ENCODE data around the gene ACTL10. TPM values are rescaled to one million over a fixed set of nuclear protein-coding genes. Genes with fewer than 3 reads are reported as not detected.

The ACTL10 gene
- total and polyA plus RNA-seq, 2 of the 13 experiments (the other 11 are each of a cell fraction or from before 2014, with no cell fraction given) = not detected

GRCh38 chr20:33684533-33685327 lies 18.0 kb downstream of the ACTL10 start:
- Histone ChIP-seq H3K79me2 (ENCODE audit: insufficient read depth, low read length) (peaks cover 21% of the 10 kb centered on the region), H3K9ac (ENCODE audit: insufficient read depth, low read depth, low read length) (peak overlapping the region; percentile 69), H2AFZ (ENCODE audit: low read length) (no peak overlapping the region), H3K27me3 (ENCODE audit: control insufficient read depth in 1 of 2, insufficient read depth in 2 of 2, low read length in 2 of 2) (no peaks in the 10 kb centered on the region), H3K4me2 (ENCODE audit: low read depth, low read length) (peak overlapping the region; percentile 99), H3K4me1 (ENCODE audit: insufficient read depth, low read length) (peaks cover 51% of the 10 kb centered on the region), H3K9me3 (ENCODE audit: low read length) (no peaks in the 10 kb centered on the region), H4K20me1 (ENCODE audit: insufficient read depth, low read length) (no peaks in the 10 kb centered on the region), H3K36me3 (replicated peaks in 1 of 2; ENCODE audit: control insufficient read depth in 1 of 2, insufficient read depth in 2 of 2, low read length in 2 of 2) (peaks cover 4 to 6% of the 10 kb centered on the region in 2 experiments; a peak in 3 of 5 replicates), H3K4me3 (replicated peaks in 1 of 3; ENCODE audit: insufficient read depth in 1 of 3, low read depth in 2 of 3, low read length in 3 of 3) (peak overlapping the region; percentile 58 to 82 (median 65)), H3K27ac (ENCODE audit: extremely low read length, insufficient read depth, low read length) (peak overlapping the region; percentile 56)
- intact Hi-C loops (cut with micrococcal nuclease; ENCODE audit: unreplicated experiment) (loop anchor here (1.0 to 5.0 kb wide), 2 partner anchors 10 to 128 kb away; partner anchors contain the start of genes CHMP4B and NECAB3), in situ Hi-C loops (cut with HindIII; ENCODE audit: extremely low pct_ligation_motif_present, low pct_unique_long_range_greater_than_20kb) (no loop called here)
- no TSS peak for BruUV-seq (replicated peaks)
- POLR2A ChIA-PET = interaction anchor here (1.4 to 2.5 kb wide), 3 partner anchors 10 to 47 kb away, joined by 5 to 17 read pairs (median 14); partner anchors contain the start of genes NECAB3 and ZNF341
- no peak for DNase-seq (ENCODE audit: low spot score)
- no peak for ATAC-seq
- CTCF ChIA-PET (ENCODE audit: low intra/inter-chr PET ratio, low total read pairs) = no interaction called here
- WGBS (ENCODE audit: low lambda C conversion rate) = 77% methylated on average over 9 of the region's 10 CpGs
- no peak for FAIRE-seq
- TF ChIP-seq MAZ (IDR thresholded peaks at IDR 0.05; ENCODE audit: borderline replicate concordance, low read depth, low read length) (no peak), MAZ (CRISPR knock-in tag; IDR thresholded peaks at IDR 0.05; ENCODE audit: low read depth) (0 out of 2 replicates have a peak, but pooled peaks have one; percentile 13), PHF5A (CRISPR knock-in tag; IDR thresholded peaks at IDR 0.05; ENCODE audit: low read depth, unreplicated experiment) (no peak), ZNF510 (CRISPR knock-in tag; IDR thresholded peaks at IDR 0.05; ENCODE audit: low read depth) (peak; percentile 48; the same call in 1 of the 2 replicates), TMF1 (CRISPR knock-in tag; IDR thresholded peaks at IDR 0.05; ENCODE audit: low read depth) (peak; percentile 9; the same call in 1 of the 2 replicates), ZNF605 (CRISPR knock-in tag; IDR thresholded peaks at IDR 0.05) (0 out of 2 replicates have a peak, but pooled peaks have one; percentile 30), KDM2A (CRISPR knock-in tag; IDR thresholded peaks at IDR 0.05; ENCODE audit: borderline replicate concordance, low read depth) (0 out of 2 replicates have a peak, but pooled peaks have one; percentile 13), ERF (CRISPR knock-in tag; IDR thresholded peaks at IDR 0.05) (0 out of 2 replicates have a peak, but pooled peaks have one; percentile 7), MXD4 (CRISPR knock-in tag; IDR thresholded peaks at IDR 0.05) (no peak), SP5 (CRISPR knock-in tag; IDR thresholded peaks at IDR 0.05; ENCODE audit: borderline replicate concordance, low read depth) (peak; percentile 38; the same call in 1 of the 2 replicates), ZNF772 (CRISPR knock-in tag; IDR thresholded peaks at IDR 0.05) (peak; percentile 8), KAT7 (CRISPR knock-in tag; IDR thresholded peaks at IDR 0.05; ENCODE audit: borderline replicate concordance) (0 out of 2 replicates have a peak, but pooled peaks have one; percentile 10), AKAP8 (CRISPR knock-in tag; IDR thresholded peaks at IDR 0.05) (0 out of 2 replicates have a peak, but pooled peaks have one; percentile 48), KLF9 (CRISPR knock-in tag; IDR thresholded peaks at IDR 0.05; ENCODE audit: low read depth) (no peak), TRIM24 (CRISPR knock-in tag; IDR thresholded peaks at IDR 0.05) (no peak), ASH2L (IDR thresholded peaks at IDR 0.05; ENCODE audit: insufficient read length, low read depth, low read length) (no peak), EED (CRISPR knock-in tag; IDR thresholded peaks at IDR 0.05) (0 out of 2 replicates have a peak, but pooled peaks have one; percentile 15), ZMYM2 (CRISPR knock-in tag; IDR thresholded peaks at IDR 0.05) (0 out of 2 replicates have a peak, but pooled peaks have one; percentile 23), ZNF761 (CRISPR knock-in tag; conservative IDR thresholded peaks at IDR 0.05) (peak; percentile 42; the same call in 1 of the 2 replicates), CSRNP1 (CRISPR knock-in tag; IDR thresholded peaks at IDR 0.05) (peak; percentile 89; the same call in 1 of the 2 replicates), ZNF501 (CRISPR knock-in tag; IDR thresholded peaks at IDR 0.05) (0 out of 2 replicates have a peak, but pooled peaks have one; percentile 7), ZNF235 (CRISPR knock-in tag; IDR thresholded peaks at IDR 0.05; ENCODE audit: borderline replicate concordance) (no peak), MEIS1 (CRISPR knock-in tag; IDR thresholded peaks at IDR 0.05; ENCODE audit: borderline replicate concordance) (0 out of 2 replicates have a peak, but pooled peaks have one; percentile 15)
